AG09309 (cell line): ENCODE data around the gene NPNT.

Experiments
- DNase-seq: peaks from one replicate; pipeline ENCODE4 v3.0.0-alpha.2; 2010; ENCODE audit warnings: low read depth
- H3K4me3 ChIP-seq: 2 replicates; pipeline ENCODE4 v1.5.1; 2011; ENCODE audit warnings: mild to moderate bottlenecking, low read depth, low read length, moderate library complexity; ENCODE audit not compliant: control insufficient read depth
- TF ChIP-seq, protein P1 (sequence below): IDR thresholded peaks from 2 replicates; pipeline ENCODE4 v1.5.1; 2011; ENCODE audit warnings: mild to moderate bottlenecking, low read depth, low read length, inconsistent platforms; ENCODE audit not compliant: insufficient read depth, control insufficient read depth; ENCODE audit errors: missing control alignments

NPNT gene

DNA sequence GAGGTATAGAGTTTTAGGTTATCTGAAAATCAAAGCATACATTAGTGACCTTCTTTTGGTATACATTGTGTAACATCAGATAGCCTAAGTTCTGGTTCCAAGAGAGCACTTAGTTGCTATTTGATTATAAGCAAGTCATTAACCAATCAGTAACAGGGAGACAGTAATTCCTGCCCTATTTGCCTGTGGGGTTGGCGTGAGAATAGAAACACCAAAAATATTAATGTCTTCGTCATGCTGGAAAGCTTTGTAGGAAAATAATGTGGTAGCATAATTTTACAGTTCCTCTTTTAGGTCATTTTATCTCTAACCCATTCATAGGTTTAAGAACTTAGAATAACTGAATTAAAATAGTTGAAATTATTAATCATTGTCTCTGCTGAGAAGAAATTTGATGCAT, 37.8 kb downstream of the NPNT start:
- TF ChIP-seq, protein P1, sequence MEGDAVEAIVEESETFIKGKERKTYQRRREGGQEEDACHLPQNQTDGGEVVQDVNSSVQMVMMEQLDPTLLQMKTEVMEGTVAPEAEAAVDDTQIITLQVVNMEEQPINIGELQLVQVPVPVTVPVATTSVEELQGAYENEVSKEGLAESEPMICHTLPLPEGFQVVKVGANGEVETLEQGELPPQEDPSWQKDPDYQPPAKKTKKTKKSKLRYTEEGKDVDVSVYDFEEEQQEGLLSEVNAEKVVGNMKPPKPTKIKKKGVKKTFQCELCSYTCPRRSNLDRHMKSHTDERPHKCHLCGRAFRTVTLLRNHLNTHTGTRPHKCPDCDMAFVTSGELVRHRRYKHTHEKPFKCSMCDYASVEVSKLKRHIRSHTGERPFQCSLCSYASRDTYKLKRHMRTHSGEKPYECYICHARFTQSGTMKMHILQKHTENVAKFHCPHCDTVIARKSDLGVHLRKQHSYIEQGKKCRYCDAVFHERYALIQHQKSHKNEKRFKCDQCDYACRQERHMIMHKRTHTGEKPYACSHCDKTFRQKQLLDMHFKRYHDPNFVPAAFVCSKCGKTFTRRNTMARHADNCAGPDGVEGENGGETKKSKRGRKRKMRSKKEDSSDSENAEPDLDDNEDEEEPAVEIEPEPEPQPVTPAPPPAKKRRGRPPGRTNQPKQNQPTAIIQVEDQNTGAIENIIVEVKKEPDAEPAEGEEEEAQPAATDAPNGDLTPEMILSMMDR = no peak
- H3K4me3 ChIP-seq = no peak overlapping the region
- no peak for DNase-seq

- TF ChIP-seq, protein P1 = no peak
- H3K4me3 ChIP-seq = no peak overlapping the region
- no peak for DNase-seq
These were observed 39.1 kb downstream of the NPNT start for GRCh38 chr4:105934386-105934785.

DNA sequence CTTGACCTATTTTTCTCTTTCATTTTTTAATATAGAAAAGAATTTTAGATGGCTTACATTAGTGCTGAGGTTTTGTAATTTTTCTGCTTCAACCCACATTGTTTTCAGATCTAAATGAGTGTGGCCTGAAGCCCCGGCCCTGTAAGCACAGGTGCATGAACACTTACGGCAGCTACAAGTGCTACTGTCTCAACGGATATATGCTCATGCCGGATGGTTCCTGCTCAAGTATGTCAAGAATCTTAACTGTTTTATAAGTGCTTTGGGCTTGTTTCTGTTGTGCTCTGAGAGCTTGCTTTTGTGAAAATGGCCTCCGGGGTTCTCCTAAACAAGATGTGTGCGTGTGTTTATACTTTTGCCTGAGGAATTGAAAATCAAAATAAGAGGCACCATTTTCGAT, 41.6 kb downstream of the NPNT start:
- no peak for DNase-seq
- H3K4me3 ChIP-seq = no peak overlapping the region
- TF ChIP-seq, protein P1 = no peak

DNA sequence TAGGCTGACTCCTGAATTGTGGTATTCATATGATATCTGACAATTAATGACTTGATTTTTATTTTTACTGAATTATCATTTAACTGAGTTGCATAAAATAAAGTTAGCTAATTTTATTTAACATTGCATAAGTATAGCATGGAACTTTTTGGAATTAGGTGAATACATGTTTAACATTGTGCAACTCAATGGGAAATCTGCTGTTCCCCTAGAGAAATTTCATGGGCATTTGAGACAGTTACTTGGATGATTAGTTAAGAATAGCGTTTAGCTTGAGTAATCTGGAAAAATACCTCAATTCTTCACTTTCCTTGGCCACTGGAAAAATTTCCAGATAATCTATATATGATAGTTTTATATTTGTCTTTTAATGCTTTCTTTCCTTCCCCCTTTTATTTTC, 42.5 kb downstream of the NPNT start:
- no peak for DNase-seq
- TF ChIP-seq, protein P1 = no peak

GRCh38 chr4:105943234-105943633, 48.0 kb downstream of the NPNT start:
- no peak overlapping the region for H3K4me3 ChIP-seq
- TF ChIP-seq, protein P1 = no peak
- DNase-seq = no peak

More for the DNA sequence above, 42.5 kb downstream of the NPNT start:
- no peak overlapping the region for H3K4me3 ChIP-seq

DNA sequence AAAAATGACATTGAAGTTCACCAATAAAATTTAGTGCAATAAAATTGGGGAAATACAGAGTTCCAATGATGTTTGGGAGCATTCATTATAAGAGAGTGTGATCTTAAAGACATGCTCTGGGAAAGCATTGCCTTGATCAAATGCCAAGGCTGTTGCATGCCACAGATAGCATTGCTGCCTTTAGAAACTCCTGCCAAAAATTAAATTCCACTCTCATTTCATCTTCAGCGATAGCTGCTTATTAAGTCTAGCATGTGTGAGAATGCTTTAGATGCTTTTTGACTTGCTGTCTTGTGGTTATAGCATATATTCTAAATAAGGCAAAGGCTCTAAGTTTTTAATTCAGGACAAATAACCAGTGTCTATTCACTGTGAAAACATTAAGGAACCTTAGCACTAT, 49.3 kb downstream of the NPNT start:
- TF ChIP-seq, protein P1 = no peak
- H3K4me3 ChIP-seq = no peak overlapping the region
- DNase-seq = peak; percentile 50

DNA sequence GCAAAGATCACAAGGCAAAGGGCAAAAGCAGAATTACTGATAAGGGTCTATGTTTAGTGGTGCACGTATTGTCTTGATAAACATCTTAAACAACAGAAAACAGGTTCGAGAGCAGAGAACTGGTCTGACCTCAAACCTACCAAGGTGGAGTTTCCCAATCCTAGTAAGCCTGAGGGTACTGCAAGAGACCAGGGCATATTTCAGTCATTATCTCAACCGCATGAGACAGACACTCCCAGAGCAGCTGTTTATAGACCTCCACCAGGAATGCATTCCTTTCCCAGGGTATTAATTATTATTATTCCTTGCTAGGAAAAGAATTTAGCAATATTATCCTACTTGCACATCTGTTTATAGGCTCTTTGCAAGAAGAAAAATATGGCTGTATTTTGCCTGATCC, 51.5 kb downstream of the NPNT start:
- TF ChIP-seq, protein P1 = no peak
- no peak overlapping the region for H3K4me3 ChIP-seq
- DNase-seq = no peak
